NCI-H1694 (cell line): ENCODE measurements around the gene SRGAP3.

Experiments used
- DNase-seq: peaks from one replicate; lab custom pipeline; 2025; lab: John Stamatoyannopoulos, UW

SRGAP3 gene

GRCh38 chr3:9201955-9202354, 47.5 kb downstream of the SRGAP3 start:
- DNase-seq, result no peak

GRCh38 chr3:9201266-9201665, 48.2 kb downstream of the SRGAP3 start:
- peak; percentile 34 for DNase-seq

GRCh38 chr3:9199775-9200174, 49.7 kb downstream of the SRGAP3 start:
- no peak for DNase-seq

GRCh38 chr3:9198899-9199335, 50.5 kb downstream of the SRGAP3 start:
- no peak for DNase-seq

- no peak for DNase-seq
Observed at GRCh38 chr3:9198261-9198660, 51.2 kb downstream of the SRGAP3 start.

- peak; percentile 32 for DNase-seq
Observed at GRCh38 chr3:9196020-9196419, 53.4 kb downstream of the SRGAP3 start.

GRCh38 chr3:9195390-9195789, 54.1 kb downstream of the SRGAP3 start:
- DNase-seq, result no peak

GRCh38 chr3:9194509-9195184, 54.8 kb downstream of the SRGAP3 start:
- no peak for DNase-seq

GRCh38 chr3:9193633-9194195, 55.7 kb downstream of the SRGAP3 start:
- DNase-seq, result no peak

GRCh38 chr3:9193211-9193610, 56.2 kb downstream of the SRGAP3 start:
- DNase-seq, result no peak

- no peak for DNase-seq
Observed at GRCh38 chr3:9192248-9193025, 57.0 kb downstream of the SRGAP3 start.

- no peak for DNase-seq
Observed at GRCh38 chr3:9190276-9190675, 59.2 kb downstream of the SRGAP3 start.

GRCh38 chr3:9188583-9188982, 60.9 kb downstream of the SRGAP3 start:
- no peak for DNase-seq

GRCh38 chr3:9185701-9186100, 63.7 kb downstream of the SRGAP3 start:
- DNase-seq, result no peak

- no peak for DNase-seq
Observed at GRCh38 chr3:9185046-9185445, 64.4 kb downstream of the SRGAP3 start.

- DNase-seq, result no peak
Observed at GRCh38 chr3:9184461-9184835, 65.0 kb downstream of the SRGAP3 start.

- no peak for DNase-seq
Observed at GRCh38 chr3:9183811-9184460, 65.5 kb downstream of the SRGAP3 start.

GRCh38 chr3:9183011-9183410, 66.4 kb downstream of the SRGAP3 start:
- no peak for DNase-seq

- no peak for DNase-seq
Observed at GRCh38 chr3:9180764-9181117, 68.7 kb downstream of the SRGAP3 start.

- DNase-seq, result no peak
Observed at GRCh38 chr3:9179826-9180763, 69.4 kb downstream of the SRGAP3 start.

- DNase-seq, result no peak
Observed at GRCh38 chr3:9178697-9179096, 70.7 kb downstream of the SRGAP3 start.

- no peak for DNase-seq
Observed at GRCh38 chr3:9175421-9175820, 74.0 kb downstream of the SRGAP3 start.
